Body of pancreas (tissue), 4 donors: ENCODE results near the gene CRYBG2.

Experiments
- CTCF ChIP-seq, 7 experiments: fragments of 450-650 bp in 4 of 7; fragments of 200-600 bp in 3 of 7; sonication (generic) in 3 of 7; IDR thresholded peaks; one replicate each; pipeline ENCODE4 v1.5.1; 2016 to 2019; ENCODE audit warnings: antibody characterized with exemption in 7 of 7
- POLR2A ChIP-seq, 3 donors: fragments of 450-650 bp; IDR thresholded peaks; one replicate each; pipeline ENCODE4 v1.6.1; 2016; ENCODE audit warnings: antibody characterized with exemption in 3 of 3, mild to moderate bottlenecking in 2 of 3

GRCh38 chr1:26287811-26288210, 66.1 kb downstream of the CRYBG2 start:
- TF ChIP-seq CTCF (IDR thresholded peaks at IDR 0.05) (no peak), POLR2A (IDR thresholded peaks at IDR 0.05) (no peak)
